Activated T-cell treated with anti-CD3 and anti-CD28 coated beads for 24 hours (primary cell): ENCODE results near the gene LDLRAD1.
"Not testable (repeated sequence)": the region's sequence is repeated elsewhere in the genome, so short reads cannot be mapped to it uniquely, and the experiment has no call there.

Experiments used
- DNase-seq: peaks from one replicate; pipeline ENCODE4 v3.0.0-alpha.2; 2020; ENCODE audit warnings: low read depth

LDLRAD1 gene

DNA sequence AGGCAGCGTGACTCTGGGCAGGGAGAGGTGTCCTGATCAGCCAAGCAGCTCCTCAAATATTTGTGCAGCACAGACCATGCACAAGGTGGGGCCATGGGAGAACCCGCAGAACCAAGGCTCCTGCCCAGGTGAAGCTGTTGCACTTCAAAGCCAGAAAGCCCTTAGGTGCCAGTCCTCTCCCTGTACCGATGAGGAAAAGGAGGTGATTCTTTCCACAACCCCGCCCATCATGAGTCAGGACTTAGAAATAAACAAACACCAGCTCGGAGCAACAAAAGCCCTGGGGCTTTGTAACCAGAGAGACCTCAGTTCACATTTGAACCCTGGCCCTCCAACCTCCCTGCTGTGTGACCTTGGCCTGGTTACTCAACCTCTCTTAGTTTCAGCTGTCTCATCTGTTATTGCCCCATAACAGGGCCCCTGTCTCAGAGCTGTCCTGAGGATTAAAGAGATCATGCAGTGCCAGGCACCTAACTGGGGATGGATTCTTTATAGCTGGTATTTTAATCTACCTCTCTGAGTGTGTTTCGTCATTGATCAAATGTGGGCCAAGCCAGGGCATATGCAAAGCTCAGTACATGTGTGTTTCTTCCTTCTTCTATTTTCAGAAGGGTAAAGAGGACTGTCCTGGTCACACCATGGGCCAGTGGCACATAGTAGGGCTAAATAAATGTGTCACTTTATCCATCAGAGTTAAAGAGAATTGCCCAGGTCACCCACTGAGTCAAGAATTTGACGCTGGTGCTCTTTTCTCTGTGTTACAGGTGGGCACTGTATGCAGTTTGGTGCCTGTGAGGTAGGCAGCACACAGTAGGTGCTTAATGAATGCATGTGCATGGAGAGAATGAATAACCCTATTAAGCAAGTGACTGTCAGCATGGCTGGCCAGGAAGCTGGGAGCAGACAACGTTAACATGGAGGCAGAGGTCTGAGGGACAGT is 1.4 kb downstream of the LDLRAD1 start:
- no peak for DNase-seq

DNA sequence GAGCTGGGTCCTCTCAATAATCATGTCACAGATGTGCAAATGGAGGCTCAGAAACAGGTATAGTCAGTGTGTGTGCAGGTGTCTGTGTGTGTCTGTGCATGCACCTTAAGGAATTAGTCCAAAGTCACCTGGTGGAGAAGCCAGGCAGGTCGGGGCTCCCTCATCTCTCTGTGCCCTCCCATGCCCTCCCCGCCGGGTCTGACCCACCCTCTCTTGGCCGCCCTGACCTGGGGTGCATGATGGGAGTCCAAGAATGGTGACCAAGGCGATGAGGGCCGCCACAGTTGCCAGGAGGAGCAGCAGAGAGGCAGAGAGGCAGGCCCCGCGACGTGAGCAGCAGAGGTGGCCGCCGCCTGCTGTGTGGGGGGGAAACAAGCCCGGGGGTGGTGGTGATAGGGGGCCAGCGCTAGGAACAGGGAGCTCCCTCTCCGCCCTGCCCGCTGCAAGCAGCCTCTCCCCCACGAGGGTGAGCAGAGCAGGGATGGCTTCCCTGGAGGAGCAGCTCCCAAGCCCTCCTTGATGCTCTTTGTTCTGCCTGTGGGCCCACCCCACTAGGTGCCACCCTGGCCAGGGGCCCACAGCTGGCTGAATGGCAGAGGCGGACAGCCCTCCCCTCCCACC is 3.9 kb downstream of the LDLRAD1 start:
- DNase-seq = no peak

DNA sequence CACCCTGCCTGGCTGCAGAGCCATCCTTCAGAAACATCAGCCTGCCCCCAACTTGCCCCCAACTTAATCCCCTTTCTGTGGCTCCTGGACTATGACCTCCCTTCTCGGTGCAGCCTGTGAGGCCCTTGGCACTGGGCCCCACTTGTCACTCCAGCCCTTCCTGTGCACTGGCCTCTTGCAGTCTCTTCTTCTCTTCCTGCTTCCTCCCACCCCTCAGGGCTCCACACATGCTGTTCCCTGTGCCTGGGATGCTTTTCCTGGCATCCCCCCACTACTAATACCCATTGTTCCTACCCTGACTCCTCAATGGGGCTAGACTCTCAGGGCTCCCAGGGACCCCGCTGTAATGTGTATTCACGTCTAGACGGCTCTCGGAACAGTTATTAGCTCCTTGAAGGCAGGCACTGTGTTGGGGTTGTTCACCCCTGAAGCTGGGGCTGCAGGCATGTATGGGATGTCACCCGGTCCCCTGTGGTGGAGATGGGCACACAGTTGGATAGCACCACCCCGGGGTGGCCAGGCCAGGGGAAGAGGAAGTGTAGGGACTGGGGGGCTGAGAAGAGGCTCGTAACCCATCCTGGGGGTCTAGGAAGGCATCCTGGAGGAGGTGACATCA is 4.5 kb downstream of the LDLRAD1 start:
- DNase-seq = no peak

DNA sequence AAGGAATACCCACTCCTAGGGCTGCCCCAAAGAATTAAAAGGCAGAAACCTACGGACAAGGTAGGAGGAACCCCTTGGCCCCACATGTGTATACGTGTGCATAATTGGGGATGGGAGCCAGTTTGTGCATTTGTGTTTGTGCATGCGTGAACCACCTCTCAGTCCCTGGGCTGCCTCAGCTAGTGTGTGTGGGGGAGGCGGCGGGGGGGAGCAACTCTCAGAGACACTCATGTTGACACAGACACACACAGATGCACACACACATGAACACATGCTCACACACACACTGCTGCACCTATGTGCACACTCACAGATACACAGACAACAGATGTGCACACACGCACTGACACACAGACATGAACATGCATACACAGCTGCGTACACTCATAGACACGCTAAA is 5.1 kb downstream of the LDLRAD1 start:
- DNase-seq = no peak

DNA sequence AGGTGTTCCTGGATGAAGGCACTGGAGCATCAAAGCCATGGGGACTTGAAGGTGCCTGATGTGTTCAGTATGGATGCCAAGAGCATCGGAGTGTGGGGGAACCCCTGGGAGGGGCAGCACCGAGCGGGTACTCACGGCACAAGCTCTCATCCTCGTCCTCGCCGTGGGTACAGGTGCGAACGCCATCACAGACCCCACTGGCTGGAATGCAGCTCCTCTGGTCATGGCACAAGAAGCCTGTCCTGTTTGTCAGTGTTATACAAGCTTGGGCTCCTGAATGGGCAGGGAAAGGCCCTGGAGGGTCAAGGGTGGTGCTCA is 6.0 kb downstream of the LDLRAD1 start:
- DNase-seq = no peak

DNA sequence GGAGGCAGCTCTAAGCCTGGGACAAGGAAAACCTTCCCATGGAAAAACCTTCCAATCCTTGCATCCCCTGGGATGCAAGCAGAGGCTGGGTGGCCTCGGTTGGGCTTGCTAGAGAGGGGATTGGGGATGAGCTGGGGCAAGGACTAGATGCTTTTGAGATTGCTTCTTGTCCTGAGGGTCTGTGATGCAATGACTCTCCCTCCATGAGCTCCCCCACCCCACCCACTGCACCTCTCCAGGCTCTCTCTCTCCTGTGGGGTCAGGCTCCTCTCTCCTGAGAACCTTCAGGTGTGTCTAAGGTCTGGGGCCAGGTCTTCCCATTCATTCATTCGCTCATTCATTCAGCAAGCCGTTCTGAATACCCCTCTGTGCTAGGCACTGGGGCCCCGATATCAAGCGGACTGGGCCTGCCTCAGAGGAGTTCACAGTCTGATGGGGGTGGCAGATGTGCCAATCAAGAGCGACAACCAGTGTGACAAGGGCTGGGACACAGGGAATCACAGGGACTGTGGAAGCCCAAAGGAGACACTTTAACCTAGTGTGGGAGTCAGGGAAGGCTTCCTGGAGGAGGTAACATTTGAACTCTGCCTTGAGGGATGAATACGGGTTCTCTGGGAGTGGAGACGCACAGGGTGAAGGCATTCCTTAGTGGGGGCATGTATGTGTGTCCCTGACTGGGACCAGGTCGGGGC is 6.5 kb downstream of the LDLRAD1 start:
- DNase-seq = no peak

DNA sequence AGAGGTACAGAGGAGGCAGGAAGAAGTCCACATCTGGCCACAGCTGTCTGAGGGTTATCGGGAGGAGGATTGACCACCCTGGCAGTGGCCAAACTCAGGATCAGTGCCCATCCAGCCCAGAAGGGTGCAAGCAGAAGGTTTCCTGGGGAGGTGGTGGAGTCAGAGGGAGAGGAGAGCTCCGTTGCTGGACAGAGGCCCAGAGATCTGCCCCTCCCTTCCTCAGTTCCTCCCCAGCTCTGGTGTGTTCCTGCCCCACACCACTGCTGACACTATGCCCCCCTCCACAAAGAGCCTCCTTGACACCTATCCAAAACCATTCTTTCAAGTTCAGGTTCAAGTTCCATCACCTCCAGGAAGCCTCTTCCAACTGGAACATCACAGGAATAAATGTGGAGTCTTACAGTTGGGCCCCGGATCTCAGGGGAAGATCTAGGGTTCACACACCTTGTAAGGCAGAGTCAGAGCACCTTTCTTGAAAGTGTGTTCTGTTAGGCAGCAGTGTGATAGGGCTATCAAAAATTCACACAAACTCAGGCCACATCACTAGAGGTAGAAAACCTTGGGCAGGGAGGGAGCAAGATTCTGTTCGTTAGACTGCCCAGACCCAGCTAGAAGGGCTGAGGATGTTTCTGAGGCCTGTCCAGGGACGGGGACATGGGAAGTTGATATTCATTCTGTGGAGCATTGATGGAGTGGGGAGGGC is 7.4 kb downstream of the LDLRAD1 start:
- no peak for DNase-seq

DNA sequence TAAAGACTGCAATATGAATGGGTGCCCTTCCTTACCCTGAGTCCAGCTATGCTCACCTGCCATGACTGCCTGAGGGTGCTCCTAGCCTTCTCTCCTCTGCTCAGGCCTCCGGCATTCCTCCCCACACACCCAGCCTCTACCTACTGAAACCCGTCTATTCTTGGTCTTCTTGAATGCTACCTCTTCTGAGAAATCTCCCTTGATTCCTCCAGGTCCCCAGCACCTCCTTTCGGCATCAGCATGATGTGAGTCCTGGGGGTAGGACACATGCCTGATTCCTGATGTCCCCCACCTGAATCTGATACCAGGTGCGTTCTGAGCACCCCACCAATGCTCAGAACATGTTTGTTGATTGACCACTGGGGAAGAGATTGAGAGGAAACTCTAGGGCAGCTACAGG is 8.6 kb downstream of the LDLRAD1 start:
- DNase-seq = no peak

DNA sequence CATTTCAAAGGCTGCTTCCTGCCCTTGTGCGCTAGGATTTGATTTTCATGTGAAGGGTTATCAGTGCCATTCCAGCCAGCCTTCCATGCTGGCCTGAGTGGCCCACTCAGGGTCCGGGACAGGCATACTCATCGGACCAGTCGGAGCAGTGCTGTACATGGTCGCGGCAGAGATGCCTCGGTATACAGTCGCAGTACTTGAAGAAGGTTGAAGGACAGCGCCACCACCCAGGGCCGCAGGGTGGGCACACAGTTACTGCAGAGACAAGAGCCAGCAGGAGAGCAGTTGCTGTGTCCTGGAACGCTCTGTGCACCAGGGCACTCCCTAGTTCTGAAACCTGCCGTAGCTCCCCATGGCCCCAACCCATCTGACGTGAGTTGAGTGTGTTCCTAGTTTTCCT is 9.1 kb downstream of the LDLRAD1 start:
- DNase-seq = no peak

DNA sequence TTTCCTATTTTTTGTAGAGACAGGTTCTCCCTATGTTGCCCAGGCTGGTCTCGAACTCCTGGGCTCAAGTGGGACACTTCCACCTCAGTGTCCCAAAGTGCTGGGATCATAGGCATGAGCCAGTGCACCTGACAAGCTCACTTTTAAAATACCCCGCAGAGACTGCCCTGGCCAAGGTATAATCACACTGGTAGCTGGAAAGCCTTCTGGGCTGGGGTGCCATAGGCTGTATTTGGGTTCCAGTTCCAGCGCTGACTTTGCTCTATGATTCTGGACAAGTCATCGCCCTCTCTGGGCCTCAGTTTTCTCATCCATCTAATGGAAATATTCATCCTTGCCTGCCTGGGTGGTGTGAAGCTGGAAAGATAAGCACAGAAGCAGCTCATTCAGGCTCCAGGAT is 10.4 kb downstream of the LDLRAD1 start:
- DNase-seq = no peak

DNA sequence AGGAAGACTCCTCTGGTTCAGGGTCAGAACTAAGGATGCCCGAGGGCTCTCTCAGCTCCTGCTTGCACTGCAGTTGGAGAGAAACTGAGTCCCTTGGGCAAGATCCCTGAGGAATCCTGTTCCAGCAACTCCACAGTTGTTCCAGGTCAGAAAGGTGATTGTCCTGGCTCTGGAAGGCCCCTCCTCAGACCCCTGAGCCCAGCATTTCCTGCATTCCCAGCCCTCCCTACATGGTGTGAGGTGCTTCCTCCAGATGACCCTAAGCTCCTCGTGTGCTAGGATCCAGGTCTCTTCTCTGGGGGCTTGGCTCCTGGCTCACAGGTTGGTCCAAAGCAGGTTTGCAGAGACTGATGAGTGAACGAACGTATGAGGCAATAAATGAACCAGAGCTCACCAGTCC is 11.5 kb downstream of the LDLRAD1 start:
- DNase-seq = no peak

DNA sequence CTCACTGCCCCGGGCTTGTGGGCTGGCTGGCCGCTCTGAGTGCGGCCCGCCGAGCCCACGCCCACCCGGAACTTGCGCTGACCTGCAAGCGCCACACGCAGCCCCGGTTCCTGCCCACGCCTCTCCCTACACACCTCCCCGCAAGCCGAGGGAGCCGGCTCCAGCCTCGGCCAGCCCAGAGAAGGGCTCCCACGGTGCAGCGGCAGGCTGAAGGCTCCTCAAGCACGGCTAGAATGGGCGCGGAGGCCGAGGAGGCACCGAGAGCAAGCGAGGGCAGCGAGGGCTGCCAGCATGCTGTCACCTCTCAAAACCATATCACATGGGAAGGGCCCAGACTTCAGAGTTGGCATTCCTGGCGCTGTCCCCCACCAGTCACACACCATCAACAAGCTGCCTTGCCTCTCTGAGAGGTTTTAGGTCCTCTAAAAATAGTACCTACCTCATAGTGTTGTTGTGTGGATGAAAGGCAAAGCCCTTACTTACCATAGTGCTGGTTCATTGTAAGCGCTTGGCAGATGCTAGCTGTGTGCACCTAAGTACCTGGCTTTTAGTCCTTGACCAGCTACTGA is 13.4 kb downstream of the LDLRAD1 start:
- no peak for DNase-seq

DNA sequence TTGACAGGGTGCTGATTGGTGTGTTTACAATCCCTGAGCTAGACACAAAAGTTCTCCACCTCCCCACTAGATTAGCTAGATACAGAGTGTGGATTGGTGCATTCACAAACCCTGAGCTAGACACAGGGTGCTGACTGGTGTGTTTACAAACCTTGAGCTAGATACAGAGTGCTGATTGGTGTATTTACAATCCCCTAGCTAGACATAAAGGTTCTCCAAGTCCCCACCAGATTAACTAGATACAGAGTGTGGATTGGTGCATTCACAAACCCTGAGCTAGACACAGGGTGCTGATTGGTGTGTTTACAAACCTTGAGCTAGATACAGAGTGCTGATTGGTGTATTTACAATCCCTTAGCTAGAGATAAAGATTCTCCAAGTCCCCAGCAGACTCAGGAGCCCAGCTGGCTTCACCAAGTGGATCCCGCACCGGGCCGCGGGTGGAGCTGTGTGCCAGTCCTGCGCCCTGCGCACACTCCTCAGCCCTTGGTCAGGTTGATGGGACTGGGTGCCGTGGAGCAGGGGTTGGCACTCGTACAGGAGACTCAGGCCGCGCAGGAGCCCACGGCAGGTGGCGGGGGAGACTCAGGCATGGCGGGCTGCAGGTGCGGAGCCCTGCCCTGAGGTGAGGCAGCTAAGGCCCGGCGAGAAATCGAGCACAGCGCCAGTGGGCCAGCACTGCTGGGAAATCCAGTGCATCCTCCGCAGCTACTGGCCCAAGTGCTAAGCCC is 14.1 kb downstream of the LDLRAD1 start:
- DNase-seq = not testable (repeated sequence)

DNA sequence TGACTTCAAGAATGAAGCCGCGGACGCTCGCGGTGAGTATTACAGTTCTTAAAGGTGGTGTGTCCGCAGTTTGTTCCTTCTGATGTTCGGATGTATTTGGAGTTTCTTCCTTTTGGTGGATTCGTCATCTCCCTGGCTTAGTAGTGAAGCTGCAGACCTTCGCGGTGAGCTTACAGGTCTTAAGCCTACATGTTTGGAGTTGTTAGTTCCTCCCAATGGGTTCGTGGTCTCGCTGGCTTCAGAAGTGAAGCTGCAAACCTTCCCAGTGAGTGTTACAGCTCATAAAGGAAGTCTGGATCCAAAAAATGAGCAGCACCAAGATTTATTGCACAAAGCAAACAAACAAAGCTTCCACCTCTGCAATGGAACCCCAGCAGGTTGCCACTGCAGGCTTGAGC is 14.7 kb downstream of the LDLRAD1 start:
- DNase-seq = no peak

DNA sequence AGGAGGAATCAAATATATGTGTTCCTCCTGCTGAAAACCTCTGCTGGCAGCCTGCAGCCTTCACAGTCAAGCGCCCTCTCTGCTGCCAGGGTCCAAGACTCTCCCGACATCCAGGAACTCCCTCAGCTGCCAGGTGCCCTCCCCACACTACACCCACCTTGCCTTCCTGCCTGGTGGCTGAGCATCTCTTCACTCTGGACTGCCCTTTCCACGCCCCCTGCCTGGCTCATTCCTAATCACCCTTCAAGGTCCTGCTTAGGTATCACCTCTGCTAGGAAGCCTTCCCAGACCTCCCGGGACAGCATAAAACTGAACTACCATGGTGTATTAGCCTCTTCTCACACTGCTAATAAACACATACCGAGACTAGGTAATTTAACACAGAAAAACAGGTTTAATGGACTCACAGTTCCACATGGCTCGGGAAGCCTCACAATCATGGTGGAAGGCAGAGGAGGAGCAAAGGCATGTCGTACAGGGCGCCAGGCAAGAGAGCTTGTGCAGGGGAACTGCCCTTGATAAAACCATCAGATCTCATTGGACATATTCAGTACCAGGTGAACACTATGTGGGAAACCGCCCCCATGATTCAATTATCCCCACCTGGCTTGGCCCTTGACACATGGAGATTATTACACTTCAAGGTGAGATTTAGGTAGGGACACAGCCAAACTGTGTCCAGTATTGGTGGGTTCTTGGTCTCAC is 15.3 kb downstream of the LDLRAD1 start:
- no peak for DNase-seq

DNA sequence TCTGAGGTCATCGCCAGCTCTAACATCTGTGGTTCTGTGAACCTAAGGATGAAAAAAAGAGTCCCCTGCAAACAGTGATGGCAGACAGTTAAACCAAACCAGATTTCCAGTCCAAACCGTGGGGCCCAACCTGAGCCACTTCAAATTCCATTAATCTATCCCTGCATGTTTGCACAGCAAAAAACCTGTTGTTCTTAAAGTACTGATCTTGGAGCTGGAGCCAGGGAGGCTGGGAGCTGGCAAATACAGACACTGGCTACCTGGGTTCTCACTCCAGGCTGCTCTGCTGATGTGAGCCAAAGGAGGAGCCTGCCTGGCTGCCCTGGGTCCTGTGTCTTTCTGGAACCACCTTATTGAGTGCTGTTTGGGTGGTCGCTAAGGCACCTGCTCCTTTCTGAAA is 16.4 kb downstream of the LDLRAD1 start:
- DNase-seq = no peak

DNA sequence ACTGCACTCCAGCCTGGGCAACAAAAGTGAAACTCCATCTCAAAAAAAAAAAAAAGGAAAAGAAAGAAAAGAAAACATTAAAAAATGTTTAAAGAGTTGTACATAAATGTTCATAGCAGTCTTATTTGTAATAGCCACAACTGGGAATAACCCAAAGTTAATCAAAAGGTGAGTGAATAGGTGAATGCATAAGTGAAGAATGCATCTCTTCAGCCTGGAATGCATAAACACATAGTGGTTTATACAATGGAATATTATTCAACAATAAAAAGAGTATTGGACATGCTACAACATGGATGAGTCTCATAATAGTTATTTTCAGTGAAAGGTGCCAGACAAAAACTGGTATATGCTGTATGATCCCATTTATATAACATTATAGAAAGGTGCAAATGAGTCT is 18.1 kb downstream of the LDLRAD1 start:
- DNase-seq = no peak

DNA sequence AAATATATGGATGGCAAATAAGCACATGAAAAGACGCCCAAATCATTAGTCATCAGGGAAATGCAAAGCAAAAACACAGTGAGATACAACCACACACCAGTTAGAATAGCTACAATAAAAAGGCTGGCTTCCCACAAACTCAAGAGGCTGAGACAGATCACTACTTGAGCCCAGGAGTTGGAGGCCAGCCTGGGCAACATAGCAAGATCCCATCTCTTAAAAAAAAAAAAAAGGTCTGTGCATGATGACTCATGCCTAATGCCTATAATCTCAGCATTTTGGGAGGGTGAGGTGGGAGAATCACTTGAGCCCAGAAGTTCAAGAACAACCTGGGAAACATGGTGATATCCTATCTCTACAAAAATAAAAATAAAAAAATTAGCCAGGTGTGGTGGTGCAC is 19.8 kb downstream of the LDLRAD1 start:
- no peak for DNase-seq

DNA sequence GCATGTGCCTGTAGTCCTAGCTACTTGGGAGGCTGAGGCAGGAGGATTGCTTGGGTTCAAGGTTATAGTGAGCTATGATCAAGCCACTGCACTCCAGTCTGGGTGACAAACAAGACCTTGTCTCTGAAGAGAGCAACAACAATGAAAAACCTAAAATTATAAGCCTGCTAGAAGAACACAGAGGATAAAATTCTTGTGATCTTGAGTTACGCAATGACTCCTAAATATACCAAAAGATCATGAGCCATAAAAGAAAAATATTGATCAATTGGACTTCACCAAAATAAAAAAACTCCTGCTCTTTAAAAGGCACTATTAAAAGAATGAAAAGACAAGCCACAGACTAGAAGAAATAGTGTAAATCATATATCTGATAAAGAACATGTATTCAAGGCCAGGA is 22.3 kb downstream of the LDLRAD1 start:
- DNase-seq = no peak

DNA sequence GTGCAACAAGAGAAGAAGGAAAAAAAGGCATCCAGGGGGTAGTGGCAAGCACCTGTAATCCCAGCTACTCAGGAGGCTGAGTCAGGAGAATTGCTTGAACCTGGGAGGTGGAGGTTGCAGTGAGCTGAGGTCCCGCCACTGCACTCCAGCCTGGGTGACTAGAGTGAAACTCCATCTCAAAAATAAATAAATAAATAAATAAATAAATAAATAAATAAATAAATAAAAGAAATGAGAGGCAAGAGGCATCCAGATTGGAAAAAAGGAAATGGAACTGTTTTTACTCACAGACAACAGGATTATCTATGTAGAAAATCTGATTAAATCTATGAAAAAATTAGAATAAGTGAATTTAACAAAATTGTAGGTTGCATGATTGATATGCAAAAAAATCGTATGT is 23.5 kb downstream of the LDLRAD1 start:
- not testable (repeated sequence) for DNase-seq
